GM12865 (cell line): Measurements from ENCODE around the gene CEP57L1.
"Not testable (repeated sequence)": the region's sequence is repeated elsewhere in the genome, so short reads cannot be mapped to it uniquely, and the experiment has no call there.

Experiments
- DNase-seq: peaks from one replicate; pipeline ENCODE4 v3.0.0; 2010; ENCODE audit warnings: low read depth
- H3K4me3 ChIP-seq: 2 replicates; pipeline ENCODE4 v1.5.1; 2011; ENCODE audit warnings: mild to moderate bottlenecking, low read depth, low read length, control low read depth
- TF ChIP-seq, protein P1 (sequence below): IDR thresholded peaks from 2 replicates; pipeline ENCODE4 v1.5.1; 2011; ENCODE audit warnings: low read length, control low read depth, low read depth, inconsistent platforms; ENCODE audit not compliant: insufficient read depth; ENCODE audit errors: missing control alignments

The CEP57L1 gene

DNA sequence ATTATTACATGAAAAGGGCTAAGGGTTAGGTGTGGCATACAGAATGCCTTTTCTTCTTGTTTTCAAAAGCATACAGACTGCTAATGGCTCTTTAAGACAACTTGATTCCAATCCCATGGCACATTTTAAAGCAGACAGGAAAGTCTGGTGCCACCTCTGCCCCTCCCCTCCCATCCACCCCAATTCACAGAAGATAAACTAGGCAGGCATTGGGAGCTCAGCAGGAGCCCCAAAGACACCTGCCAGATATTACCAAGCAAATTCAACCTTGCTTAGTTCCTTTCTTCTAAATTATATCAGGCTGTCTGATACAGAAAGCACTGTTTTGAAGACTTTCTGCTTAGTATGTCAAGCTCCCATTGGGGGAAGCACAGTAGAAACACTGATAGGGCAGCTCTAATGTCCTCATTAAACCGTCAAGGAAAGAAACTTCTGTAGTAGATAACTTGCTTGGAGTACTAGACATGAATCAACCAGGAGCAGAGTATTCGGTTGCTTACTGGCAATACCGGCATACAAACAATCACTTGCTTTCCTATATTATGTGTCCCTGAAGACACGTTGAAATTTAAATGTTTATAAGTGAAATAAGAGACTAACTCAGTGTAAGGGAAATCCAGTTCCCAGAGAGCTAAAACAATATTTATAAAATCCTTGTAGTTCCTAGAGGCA, 13.7 kb upstream of the CEP57L1 start:
- TF ChIP-seq, protein P1, sequence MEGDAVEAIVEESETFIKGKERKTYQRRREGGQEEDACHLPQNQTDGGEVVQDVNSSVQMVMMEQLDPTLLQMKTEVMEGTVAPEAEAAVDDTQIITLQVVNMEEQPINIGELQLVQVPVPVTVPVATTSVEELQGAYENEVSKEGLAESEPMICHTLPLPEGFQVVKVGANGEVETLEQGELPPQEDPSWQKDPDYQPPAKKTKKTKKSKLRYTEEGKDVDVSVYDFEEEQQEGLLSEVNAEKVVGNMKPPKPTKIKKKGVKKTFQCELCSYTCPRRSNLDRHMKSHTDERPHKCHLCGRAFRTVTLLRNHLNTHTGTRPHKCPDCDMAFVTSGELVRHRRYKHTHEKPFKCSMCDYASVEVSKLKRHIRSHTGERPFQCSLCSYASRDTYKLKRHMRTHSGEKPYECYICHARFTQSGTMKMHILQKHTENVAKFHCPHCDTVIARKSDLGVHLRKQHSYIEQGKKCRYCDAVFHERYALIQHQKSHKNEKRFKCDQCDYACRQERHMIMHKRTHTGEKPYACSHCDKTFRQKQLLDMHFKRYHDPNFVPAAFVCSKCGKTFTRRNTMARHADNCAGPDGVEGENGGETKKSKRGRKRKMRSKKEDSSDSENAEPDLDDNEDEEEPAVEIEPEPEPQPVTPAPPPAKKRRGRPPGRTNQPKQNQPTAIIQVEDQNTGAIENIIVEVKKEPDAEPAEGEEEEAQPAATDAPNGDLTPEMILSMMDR, result no peak
- DNase-seq, result no peak
- H3K4me3 ChIP-seq, result no peak overlapping the region

DNA sequence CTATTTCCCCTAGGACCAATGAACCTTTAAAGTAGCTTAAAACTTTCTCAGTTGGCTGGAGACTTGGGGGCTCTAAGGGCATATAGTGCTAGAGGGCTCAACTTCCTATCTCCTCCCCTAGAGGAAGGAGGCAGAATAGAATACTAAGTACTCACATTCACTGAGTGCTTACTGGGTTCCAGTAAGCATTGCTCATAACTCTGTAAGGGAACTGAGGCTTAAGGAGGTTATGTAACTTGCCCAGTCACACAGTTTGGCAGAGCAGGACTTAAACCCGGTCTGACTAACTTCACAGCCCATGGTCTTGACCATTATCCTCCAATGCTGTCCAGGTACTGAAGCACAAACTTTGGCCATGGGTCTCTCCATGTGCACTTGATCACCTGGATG, 13.1 kb upstream of the CEP57L1 start:
- no peak for DNase-seq
- TF ChIP-seq, protein P1, result no peak
- no peak overlapping the region for H3K4me3 ChIP-seq

DNA sequence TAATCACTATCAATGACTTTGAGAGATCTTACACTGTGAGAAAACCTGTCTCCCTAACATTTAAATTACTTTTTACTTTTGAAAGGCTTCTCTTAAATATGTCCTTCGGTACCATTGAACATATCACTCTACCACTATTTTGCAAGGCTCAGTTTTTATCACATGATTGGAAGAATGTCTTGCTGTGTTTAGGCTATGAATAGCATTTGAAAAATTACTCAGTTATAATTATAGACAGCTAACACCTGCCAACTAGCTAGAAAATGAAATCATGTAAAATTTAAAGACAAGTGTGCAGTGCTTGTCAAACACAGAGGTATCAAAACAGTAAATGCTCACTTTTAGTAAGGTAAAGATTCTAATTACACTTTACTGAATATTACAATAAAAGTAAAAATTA, 11.7 kb upstream of the CEP57L1 start:
- H3K4me3 ChIP-seq, result no peak overlapping the region
- no peak for DNase-seq
- TF ChIP-seq, protein P1, result no peak

DNA sequence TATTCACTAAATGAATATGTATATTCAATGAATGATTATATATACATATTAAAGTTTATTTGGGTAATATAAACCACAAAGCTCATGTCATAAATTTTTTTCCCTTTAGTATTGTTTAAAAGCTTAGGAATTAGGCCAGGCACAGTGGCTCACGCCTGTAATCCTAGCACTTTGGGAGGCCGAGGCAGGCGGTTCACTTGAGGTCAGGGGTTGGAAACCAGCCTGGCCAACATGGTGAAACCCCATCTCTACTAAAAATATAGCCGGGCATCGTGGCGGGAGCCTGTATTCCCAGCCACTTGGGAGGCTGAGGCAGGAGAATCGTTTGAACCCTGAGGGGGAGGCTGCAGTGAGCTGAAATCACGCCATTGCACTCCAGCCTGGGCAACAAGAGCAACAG, 11.2 kb upstream of the CEP57L1 start:
- H3K4me3 ChIP-seq, DNase-seq: not testable (repeated sequence)

DNA sequence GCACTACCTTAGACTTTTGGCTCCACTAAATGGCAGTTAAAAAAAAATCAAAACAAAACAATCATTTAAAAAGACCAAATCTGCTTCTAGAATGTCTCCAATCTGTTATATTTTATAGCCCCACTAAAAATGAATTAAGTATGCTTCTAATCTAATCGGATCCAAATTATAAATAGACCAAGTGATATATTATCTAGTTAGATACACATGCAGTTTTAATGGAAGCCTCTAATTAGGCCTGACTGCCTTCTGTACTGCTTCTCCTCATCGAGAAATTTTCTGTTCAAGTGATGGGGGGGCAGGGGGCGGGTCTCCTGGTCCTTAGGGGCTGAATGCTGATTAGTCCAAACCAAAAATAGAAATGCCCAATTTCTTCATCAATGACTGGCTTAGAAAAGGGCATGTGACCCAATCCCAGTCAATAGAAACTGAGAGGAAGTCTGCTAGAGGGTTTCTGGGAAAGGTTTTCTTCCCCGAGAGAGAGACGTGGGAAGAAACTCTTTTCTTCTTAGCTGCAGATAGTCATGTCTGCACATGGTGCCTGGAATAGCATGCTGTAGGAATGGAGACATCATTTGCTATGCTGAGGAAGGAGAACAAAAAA, 7.5 kb upstream of the CEP57L1 start:
- H3K4me3 ChIP-seq, result no peak overlapping the region
- TF ChIP-seq, protein P1, result no peak
- no peak for DNase-seq

DNA sequence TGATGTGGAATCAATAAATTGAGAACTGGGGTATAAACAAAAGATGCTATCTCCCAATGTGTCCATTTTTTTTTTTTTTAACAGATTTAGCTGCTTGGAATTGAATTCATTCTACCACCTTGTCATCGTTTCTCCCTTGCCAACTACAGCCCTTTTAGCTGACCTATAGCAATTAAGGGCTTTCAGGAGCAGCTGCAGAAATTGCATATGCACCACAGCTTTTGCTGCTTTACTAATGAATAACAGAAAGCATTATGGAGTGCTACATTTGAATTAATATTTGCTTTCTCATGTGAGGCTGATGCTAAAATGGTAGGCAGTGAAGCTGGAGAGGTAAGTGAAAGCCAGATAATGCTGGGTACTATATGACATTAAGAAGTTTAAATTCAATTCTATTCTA, 6.3 kb upstream of the CEP57L1 start:
- TF ChIP-seq, protein P1, result no peak
- no peak for DNase-seq
- no peak overlapping the region for H3K4me3 ChIP-seq

DNA sequence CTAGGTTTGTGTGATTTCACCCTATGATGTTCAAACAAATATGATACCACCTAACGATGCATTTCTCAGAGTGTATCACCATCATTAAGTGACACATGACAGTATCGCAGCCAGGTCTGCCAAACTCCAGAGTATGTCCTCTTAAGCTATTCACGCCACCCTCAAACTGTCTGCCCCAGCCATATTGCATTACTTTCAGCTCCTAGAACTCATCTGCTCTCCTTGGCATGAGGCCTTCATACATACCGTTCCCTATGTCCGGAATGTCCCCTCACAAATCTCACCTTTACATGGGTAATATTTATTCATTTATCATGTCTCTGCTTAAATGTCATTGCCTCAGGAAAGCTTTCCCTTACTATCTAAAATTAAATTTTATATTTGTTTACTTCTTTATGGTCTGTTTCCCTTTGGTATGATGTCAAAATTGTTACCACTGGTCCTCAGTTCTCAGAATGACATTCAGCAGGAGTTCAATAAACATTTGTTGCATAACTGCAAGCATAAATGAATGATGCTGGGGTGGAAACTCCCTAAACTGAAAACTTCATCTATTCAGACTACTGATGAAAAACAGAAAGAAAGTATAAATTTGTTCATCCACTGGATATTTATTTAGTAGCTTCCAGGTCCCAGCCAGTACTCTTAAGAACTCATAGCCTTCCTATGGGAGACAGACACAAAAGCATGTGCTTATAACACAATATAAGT, 3.8 kb upstream of the CEP57L1 start:
- TF ChIP-seq, protein P1, result no peak
- no peak for DNase-seq
- H3K4me3 ChIP-seq, result no peak overlapping the region
